Embryonic facial prominence (tissue), 1 donor: ENCODE measurements around the gene SCNN1A.

Experiments used
- DNase-seq: peaks from one replicate; pipeline ENCODE4 v3.0.0-alpha.2; 2016; ENCODE audit errors: extremely low spot score

The SCNN1A gene

GRCh38 chr12:6368906-6369525 is 6.3 kb downstream of the SCNN1A start:
- DNase-seq, result no peak

GRCh38 chr12:6367969-6368892 is 7.1 kb downstream of the SCNN1A start:
- DNase-seq, result no peak

GRCh38 chr12:6367065-6367968 is 8.0 kb downstream of the SCNN1A start:
- no peak for DNase-seq

- DNase-seq, result no peak
These were observed 11.4 kb downstream of the SCNN1A start for GRCh38 chr12:6364044-6364374.

- DNase-seq, result no peak
These were observed 11.9 kb downstream of the SCNN1A start for GRCh38 chr12:6363330-6364043.

- no peak for DNase-seq
These were observed 12.4 kb downstream of the SCNN1A start for GRCh38 chr12:6363010-6363329.

GRCh38 chr12:6362403-6362802 is 13.0 kb downstream of the SCNN1A start:
- DNase-seq, result no peak

- no peak for DNase-seq
These were observed 13.5 kb downstream of the SCNN1A start for GRCh38 chr12:6361834-6362233.

- DNase-seq, result no peak
These were observed 14.5 kb downstream of the SCNN1A start for GRCh38 chr12:6360578-6361490.

GRCh38 chr12:6360080-6360571 is 15.2 kb downstream of the SCNN1A start:
- no peak for DNase-seq

GRCh38 chr12:6358881-6359280 is 16.5 kb downstream of the SCNN1A start:
- DNase-seq, result no peak

GRCh38 chr12:6356374-6356820 is 19.0 kb downstream of the SCNN1A start:
- no peak for DNase-seq

- DNase-seq, result no peak
These were observed 19.6 kb downstream of the SCNN1A start for GRCh38 chr12:6355491-6356373.

GRCh38 chr12:6354495-6355393 is 20.6 kb downstream of the SCNN1A start:
- no peak for DNase-seq

- no peak for DNase-seq
These were observed 22.9 kb downstream of the SCNN1A start for GRCh38 chr12:6352193-6353173.

- DNase-seq, result no peak
These were observed 23.7 kb downstream of the SCNN1A start for GRCh38 chr12:6351622-6352021.
